ENCODE results near the gene KICS2. TPM values are rescaled to one million over a fixed set of nuclear protein-coding genes. Genes with fewer than 3 reads are reported as not detected.

The KICS2 gene
- total RNA-seq (10 to 100 TPM; 20.5 to 27.9 TPM), polyA plus RNA-seq (ENCODE audit: insufficient read depth, low read depth, low replicate concordance) (7.9 TPM)
- long read RNA-seq, donor 1, full-length matches to known transcripts: 4 of 4 reads
- long read RNA-seq, donor 1, partial matches to known transcripts: 0 of 4 reads
- long read RNA-seq, donor 1, other reads (novel, unspliced or antisense): 0 of 4 reads
- long read RNA-seq, donor 2: 0 reads

DNA sequence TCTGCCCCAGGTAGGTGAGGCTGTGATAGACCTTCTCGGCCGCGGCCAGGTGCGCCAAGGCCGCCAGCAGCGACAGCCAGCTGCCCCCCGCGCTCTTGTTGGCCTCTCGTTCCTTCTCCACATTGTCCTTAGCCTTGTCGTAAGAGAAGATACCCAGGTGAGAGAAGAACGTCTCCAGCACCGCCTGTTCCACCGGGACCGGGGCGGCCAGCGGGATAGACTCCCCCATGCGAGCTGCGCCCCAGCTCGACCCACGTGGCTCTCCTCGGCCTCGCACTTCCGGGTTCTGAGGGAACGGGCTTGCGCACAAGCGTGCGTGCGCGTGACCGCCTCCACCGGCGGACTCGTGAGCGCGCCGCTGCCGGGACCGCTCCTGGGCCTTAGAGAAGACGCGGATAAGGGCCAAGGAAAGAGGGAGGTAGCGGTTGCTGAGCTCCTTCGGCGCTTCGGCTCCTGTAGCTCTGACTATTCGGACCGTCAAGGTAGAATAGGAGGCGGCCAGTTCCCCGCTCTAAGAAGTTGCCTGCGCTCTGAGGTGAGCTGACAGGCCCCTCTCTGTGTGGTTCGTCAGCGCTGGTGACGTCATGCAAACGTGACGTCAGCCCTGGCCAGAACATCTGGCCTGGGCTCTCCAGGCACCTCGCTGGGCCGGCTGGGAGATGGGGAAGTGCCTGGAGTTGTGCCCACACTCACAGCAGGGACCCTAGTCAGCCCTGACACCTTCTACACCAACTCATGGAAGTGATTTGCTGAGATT is at the start of gene KICS2:
TSS of gene KICS2 (minus strand) at position 288 of the 757 bp plus-strand sequence. CDS start at position 229, 59 bp downstream.
- H3K27ac ChIP-seq: peak within 1 kb of the TSS; percentile 93 to 96
- no peaks in the 10 kb centered on the region for H3K36me3 ChIP-seq (ENCODE audit: low read depth, missing control alignments)
- H3K4me3 ChIP-seq: peak within 1 kb of the TSS; percentile 77 to 78
- TF ChIP-seq POLR2A (IDR thresholded peaks at IDR 0.05): peak; percentile 64
- TF ChIP-seq, protein P1, sequence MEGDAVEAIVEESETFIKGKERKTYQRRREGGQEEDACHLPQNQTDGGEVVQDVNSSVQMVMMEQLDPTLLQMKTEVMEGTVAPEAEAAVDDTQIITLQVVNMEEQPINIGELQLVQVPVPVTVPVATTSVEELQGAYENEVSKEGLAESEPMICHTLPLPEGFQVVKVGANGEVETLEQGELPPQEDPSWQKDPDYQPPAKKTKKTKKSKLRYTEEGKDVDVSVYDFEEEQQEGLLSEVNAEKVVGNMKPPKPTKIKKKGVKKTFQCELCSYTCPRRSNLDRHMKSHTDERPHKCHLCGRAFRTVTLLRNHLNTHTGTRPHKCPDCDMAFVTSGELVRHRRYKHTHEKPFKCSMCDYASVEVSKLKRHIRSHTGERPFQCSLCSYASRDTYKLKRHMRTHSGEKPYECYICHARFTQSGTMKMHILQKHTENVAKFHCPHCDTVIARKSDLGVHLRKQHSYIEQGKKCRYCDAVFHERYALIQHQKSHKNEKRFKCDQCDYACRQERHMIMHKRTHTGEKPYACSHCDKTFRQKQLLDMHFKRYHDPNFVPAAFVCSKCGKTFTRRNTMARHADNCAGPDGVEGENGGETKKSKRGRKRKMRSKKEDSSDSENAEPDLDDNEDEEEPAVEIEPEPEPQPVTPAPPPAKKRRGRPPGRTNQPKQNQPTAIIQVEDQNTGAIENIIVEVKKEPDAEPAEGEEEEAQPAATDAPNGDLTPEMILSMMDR (IDR thresholded peaks at IDR 0.05): peak in 1 of 3 experiments; percentile 1
- WGBS, 2 donors: 0 to 1% methylated on average over 10 to 56 of the region's 56 CpGs
- H3K4me1 ChIP-seq: peaks cover 6% of the 10 kb centered on the region
- no peaks in the 10 kb centered on the region for H3K27me3 ChIP-seq
- intact Hi-C loops (cut with DNase I; ENCODE audit: low total_unique reads): no loop called here
- no peaks in the 10 kb centered on the region for H3K9me3 ChIP-seq
- peak; percentile 97 for DNase-seq

DNA sequence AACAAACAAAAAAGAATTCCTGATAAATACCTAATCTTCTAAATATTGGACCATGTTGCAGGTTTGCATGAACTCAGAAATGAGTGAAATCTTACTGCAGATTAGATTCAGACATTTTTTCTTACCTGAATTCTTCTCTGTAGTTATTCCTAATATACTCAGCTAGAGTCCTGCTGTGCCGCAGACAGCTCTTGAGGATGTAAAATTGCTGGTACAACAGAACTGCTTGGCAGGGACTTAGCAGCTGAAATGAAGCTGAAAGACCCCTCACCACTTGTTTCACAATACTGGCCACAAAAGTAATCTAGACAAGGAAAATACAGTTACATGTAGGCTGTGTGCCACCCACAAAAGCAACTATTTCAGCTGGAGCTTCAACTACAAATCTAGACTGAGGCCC is 48.3 kb upstream of the KICS2 start:
- intact Hi-C loops (cut with DNase I; ENCODE audit: low total_unique reads): no loop called here
- no peak overlapping the region for H3K27ac ChIP-seq
- WGBS, 2 donors: 91 to 97% methylated on average over 1 of the region's 1 CpG
- no peaks in the 10 kb centered on the region for H3K9me3 ChIP-seq
- no peaks in the 10 kb centered on the region for H3K27me3 ChIP-seq
- H3K4me3 ChIP-seq: no peak overlapping the region
- DNase-seq: no peak
- H3K36me3 ChIP-seq (ENCODE audit: low read depth, missing control alignments): no peaks in the 10 kb centered on the region
- H3K4me1 ChIP-seq: no peaks in the 10 kb centered on the region
- TF ChIP-seq POLR2A (IDR thresholded peaks at IDR 0.05): no peak
- TF ChIP-seq, protein P1 (IDR thresholded peaks at IDR 0.05): no peak

DNA sequence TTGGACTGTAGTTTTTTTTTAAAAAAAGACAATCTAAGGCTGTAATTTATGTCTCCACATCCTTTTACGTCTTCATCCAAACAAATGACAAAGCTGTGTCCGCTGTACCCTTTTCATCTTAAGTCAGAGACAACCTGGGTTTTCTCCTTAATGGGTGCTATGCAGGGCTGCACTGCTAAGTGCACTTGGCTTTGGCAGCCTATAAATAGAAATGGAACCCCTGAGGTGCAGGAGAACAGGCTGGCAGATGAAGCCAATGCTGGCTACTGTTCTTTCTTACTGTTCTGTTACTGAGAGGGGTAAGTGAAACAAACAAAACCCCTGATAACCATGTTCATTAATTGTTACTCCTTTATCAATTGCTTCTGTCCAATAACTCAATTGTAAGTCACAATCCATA is 47.1 kb upstream of the KICS2 start:
- Histone ChIP-seq H3K4me1 (no peaks in the 10 kb centered on the region), H3K27me3 (no peaks in the 10 kb centered on the region), H3K36me3 (ENCODE audit: low read depth, missing control alignments) (no peaks in the 10 kb centered on the region), H3K9me3 (no peaks in the 10 kb centered on the region), H3K4me3 (no peak overlapping the region), H3K27ac (no peak overlapping the region)
- TF ChIP-seq, protein P1 (IDR thresholded peaks at IDR 0.05): no peak
- TF ChIP-seq POLR2A (IDR thresholded peaks at IDR 0.05): no peak
- DNase-seq: no peak
- WGBS, 2 donors: 46 to 66% methylated on average over 2 of the region's 2 CpGs
- intact Hi-C loops (cut with DNase I; ENCODE audit: low total_unique reads): no loop called here

DNA sequence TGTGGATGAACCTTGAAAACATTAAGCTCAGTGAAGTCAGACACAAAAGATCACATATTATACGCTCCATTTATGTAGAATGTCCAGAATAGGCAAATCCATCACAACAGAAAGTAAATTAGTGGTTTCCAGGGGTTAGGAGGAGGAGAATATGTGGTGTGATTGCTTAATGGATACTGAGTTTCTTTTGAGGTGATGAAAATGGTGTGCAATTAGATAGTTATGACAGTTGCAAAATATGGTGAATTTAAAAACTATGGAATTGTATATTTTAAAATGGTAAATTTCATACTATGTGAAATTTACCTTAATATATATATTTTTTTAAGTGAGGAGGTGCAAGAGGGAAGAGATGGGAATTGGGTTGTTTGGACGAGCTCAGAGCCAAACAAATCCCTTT is 46.3 kb upstream of the KICS2 start:
- intact Hi-C loops (cut with DNase I; ENCODE audit: low total_unique reads): no loop called here
- no peaks in the 10 kb centered on the region for H3K36me3 ChIP-seq (ENCODE audit: low read depth, missing control alignments)
- WGBS, 2 donors: 58 to 89% methylated on average over 2 of the region's 2 CpGs
- H3K4me1 ChIP-seq: no peaks in the 10 kb centered on the region
- H3K27ac ChIP-seq: no peak overlapping the region
- no peak for DNase-seq
- no peaks in the 10 kb centered on the region for H3K9me3 ChIP-seq
- no peaks in the 10 kb centered on the region for H3K27me3 ChIP-seq
- no peak for TF ChIP-seq POLR2A (IDR thresholded peaks at IDR 0.05)
- TF ChIP-seq, protein P1 (IDR thresholded peaks at IDR 0.05): no peak
- no peak overlapping the region for H3K4me3 ChIP-seq
